Activated naive CD8-positive, alpha-beta T cell treated with anti-CD3 and anti-CD28 coated beads, Interleukin-2, amount 50 U/mL, for 24 hours (primary cell): ENCODE measurements around the gene BAZ2A.
"Not testable (repeated sequence)": the region's sequence is repeated elsewhere in the genome, so short reads cannot be mapped to it uniquely, and the experiment has no call there.

Source experiments
- ATAC-seq: fragments of 150-1000 bp; cut with Tn5 transposase; one replicate; pipeline ENCODE4 v1.10.0; 2021
- DNase-seq: peaks from one replicate; pipeline ENCODE4 v3.0.0; 2021
- H3K27ac Mint-ChIP-seq: one replicate; pipeline ENCODE4 v1.8.0; 2021; ENCODE audit warnings: mild to moderate bottlenecking, mixed read lengths
- H3K27me3 Mint-ChIP-seq: one replicate; pipeline ENCODE4 v1.8.0; 2021; ENCODE audit warnings: mixed read lengths
- H3K36me3 Mint-ChIP-seq: one replicate; pipeline ENCODE4 v1.8.0; 2021; ENCODE audit warnings: low read depth, mixed read lengths
- H3K4me1 Mint-ChIP-seq: one replicate; pipeline ENCODE4 v1.8.0; 2021; ENCODE audit warnings: mixed read lengths
- H3K4me3 Mint-ChIP-seq: one replicate; pipeline ENCODE4 v1.8.0; 2021; ENCODE audit warnings: mild to moderate bottlenecking, moderate library complexity, mixed read lengths
- H3K9me3 Mint-ChIP-seq: one replicate; pipeline ENCODE4 v1.8.0; 2021; ENCODE audit warnings: mixed read lengths

The BAZ2A gene

DNA sequence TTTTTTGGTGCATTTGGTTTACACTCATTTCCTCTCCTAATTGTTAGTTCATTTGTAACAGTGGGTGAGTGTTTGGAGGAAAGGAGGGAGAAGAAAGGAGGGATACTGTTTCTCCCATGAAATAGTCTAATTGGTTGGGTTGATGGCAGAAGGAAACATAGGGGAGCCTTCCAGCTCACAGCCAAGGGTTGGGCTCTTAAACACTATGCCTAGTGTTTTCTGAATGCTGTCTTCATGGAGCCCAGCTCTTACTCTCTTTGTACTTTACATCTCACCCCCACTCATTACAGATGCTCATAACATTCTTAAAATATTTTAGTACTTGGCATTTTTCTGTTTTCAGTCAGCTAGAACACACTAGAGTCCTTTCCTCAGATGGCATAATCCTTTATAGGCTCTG lies 38.2 kb downstream of the BAZ2A start:
- H3K36me3 Mint-ChIP-seq: peaks cover 4% of the 10 kb centered on the region
- DNase-seq (no peak), ATAC-seq (no peak)
- H3K4me3 Mint-ChIP-seq: no peak overlapping the region
- peaks cover 3% of the 10 kb centered on the region for H3K4me1 Mint-ChIP-seq
- H3K27ac Mint-ChIP-seq: no peak overlapping the region
- H3K9me3 Mint-ChIP-seq: no peaks in the 10 kb centered on the region
- H3K27me3 Mint-ChIP-seq: no peaks in the 10 kb centered on the region

DNA sequence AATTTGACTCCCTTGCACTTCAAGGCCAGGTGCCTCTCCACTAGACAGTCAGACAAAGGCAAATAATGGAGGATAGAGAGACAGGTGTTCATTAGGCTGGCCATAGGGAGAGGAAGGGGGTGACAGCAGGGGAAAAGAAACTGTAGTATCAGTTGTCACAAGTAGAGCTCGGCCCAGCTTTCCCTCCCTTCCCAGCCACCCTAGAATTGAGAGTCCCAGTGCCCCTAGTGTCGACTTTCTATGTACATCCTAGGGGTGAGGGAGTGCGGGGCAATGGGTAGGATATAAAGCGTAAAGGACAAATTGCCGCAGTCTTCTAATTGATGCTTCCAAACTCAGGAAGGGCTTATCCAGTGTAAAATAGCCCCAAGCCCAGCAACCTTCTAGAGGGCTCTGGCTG lies 39.0 kb downstream of the BAZ2A start:
- H3K4me1 Mint-ChIP-seq: peaks cover 5% of the 10 kb centered on the region
- peaks cover 3% of the 10 kb centered on the region for H3K36me3 Mint-ChIP-seq
- no peaks in the 10 kb centered on the region for H3K9me3 Mint-ChIP-seq
- DNase-seq (no peak), ATAC-seq (no peak)
- H3K4me3 Mint-ChIP-seq: no peak overlapping the region
- H3K27me3 Mint-ChIP-seq: no peaks in the 10 kb centered on the region
- H3K27ac Mint-ChIP-seq: no peak overlapping the region

DNA sequence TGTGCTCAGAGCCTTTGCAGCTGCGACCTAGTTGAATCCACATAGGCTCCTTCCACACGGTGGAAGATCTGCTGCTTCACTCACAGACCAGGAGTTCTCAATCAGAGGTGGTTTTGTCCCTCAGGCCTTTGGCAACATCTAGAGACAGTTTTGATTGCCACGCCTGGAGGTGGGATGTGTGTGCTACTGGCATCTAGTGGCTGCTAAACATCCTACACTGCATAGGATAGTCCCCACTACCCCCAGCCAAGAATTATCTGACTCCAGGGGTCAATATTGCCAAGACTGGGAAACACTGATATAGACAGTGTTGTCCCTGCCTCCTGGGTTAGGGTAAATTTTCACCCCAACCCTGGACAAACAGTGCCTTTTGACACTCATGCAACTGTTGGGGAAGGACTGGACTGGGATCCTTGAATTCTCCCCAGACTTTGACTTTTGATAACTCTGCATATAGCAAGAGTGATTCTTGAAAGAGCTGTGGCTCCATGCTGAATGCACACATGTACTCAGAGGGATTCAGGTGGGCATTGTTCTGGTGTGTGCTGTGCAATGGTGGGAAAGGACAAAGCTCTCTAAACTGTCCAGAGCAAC lies 39.8 kb downstream of the BAZ2A start:
- Mint-ChIP-seq H3K27me3 (no peaks in the 10 kb centered on the region), H3K4me1 (peaks cover 3% of the 10 kb centered on the region), H3K4me3 (no peak overlapping the region), H3K27ac (no peak overlapping the region), H3K36me3 (no peaks in the 10 kb centered on the region), H3K9me3 (no peaks in the 10 kb centered on the region)
- ATAC-seq (peak; percentile 77), DNase-seq (peak; percentile 13)

DNA sequence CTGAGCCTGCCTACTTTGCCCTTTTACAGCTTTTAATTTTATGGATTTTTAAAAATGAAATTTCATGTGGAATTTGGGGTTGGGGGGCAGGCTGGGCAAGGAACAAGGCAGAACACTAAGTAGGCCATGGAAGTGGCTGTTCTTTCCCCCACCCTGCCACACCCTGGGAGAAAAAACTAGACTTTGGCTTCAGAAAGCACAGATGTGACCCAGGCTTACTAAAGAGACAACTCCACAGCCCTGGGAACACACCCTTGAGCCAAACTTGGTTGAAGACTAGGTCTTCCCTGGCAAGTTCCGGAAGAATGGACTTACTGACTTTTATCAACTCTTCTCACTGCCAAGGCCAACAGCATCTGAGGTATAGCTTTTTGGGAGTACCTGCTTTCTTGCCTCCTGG lies 40.3 kb downstream of the BAZ2A start:
- H3K4me1 Mint-ChIP-seq: peaks cover 3% of the 10 kb centered on the region
- no peaks in the 10 kb centered on the region for H3K9me3 Mint-ChIP-seq
- DNase-seq (no peak), ATAC-seq (no peak)
- H3K27me3 Mint-ChIP-seq: no peaks in the 10 kb centered on the region
- H3K36me3 Mint-ChIP-seq: no peaks in the 10 kb centered on the region
- H3K4me3 Mint-ChIP-seq: no peak overlapping the region
- no peak overlapping the region for H3K27ac Mint-ChIP-seq

- Mint-ChIP-seq H3K27me3 (no peaks in the 10 kb centered on the region), H3K4me3 (no peak overlapping the region), H3K36me3 (no peaks in the 10 kb centered on the region), H3K27ac (no peak overlapping the region), H3K9me3 (no peaks in the 10 kb centered on the region), H3K4me1 (peaks cover 28% of the 10 kb centered on the region)
- DNase-seq: no peak
- no peak for ATAC-seq
These were observed 45.0 kb downstream of the BAZ2A start for GRCh38 chr12:56585098-56585497.

DNA sequence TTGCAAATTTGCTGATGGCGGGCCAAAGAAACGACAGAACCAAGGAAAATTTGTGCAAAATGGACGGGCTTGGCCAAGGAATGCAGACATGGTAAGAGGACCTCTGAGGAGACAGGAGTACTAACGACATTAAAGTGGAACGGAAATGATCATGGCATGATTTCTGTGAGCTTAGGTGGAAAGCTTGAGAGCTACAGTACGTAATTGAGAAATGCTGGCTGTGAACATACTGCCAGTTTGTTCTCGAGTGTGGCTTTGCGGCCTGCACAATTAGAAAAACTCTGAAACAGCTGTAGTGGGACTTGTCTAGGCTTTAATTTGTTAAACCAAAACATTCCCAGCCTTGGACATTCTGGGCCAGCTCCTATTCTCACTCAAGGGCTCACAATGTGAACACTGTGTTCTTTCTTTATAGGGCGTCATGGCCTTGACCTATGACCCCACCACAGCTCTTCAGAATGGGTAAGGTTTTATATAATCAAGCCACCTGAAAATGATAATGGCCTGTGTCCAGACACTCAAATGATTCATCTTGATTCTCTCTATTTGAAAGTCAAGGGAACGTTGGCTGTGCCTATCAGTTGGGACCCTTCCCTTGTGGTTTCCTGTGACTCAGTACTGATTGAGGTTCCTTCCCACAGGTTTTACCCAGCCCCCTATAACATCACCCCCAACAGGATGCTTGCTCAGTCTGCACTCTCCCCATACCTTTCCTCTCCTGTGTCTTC lies 48.5 kb downstream of the BAZ2A start:
- Mint-ChIP-seq H3K27ac (peak overlapping the region; percentile 85), H3K4me1 (peaks cover 26% of the 10 kb centered on the region), H3K9me3 (no peaks in the 10 kb centered on the region), H3K4me3 (no peak overlapping the region), H3K27me3 (no peaks in the 10 kb centered on the region), H3K36me3 (no peaks in the 10 kb centered on the region)
- DNase-seq (peak; percentile 48), ATAC-seq (peak; percentile 99)

DNA sequence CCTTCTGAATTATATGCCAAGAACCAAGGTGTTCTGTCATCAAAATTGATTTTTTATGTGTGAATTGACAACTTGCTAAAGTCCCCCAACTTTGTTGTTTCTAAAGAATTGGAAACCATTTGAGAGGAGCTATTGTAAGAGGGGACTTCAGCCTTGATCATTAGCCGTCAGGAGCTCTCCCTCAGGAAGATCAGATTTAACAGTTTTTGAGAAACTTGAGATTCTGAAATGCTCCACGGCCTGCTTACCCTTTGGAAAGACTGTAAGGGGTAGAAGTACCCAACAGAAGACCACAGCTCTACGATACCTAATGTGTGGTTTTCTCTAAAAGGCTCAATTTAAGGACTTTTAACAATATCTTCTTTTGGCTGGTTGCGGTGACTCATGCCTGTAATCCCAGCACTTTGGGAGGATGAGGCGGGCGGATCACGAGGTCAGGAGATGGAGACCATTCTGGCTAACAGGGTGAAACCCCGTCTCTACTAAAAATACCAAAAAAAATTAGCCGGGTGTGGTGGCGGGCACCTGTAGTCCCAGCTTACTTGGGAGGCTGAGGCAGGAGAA lies 51.1 kb downstream of the BAZ2A start:
- H3K27ac Mint-ChIP-seq: no peak overlapping the region
- DNase-seq (no peak), ATAC-seq (no peak)
- no peaks in the 10 kb centered on the region for H3K9me3 Mint-ChIP-seq
- H3K27me3 Mint-ChIP-seq: no peaks in the 10 kb centered on the region
- H3K4me3 Mint-ChIP-seq: no peak overlapping the region
- H3K4me1 Mint-ChIP-seq: peaks cover 33% of the 10 kb centered on the region
- H3K36me3 Mint-ChIP-seq: no peaks in the 10 kb centered on the region

DNA sequence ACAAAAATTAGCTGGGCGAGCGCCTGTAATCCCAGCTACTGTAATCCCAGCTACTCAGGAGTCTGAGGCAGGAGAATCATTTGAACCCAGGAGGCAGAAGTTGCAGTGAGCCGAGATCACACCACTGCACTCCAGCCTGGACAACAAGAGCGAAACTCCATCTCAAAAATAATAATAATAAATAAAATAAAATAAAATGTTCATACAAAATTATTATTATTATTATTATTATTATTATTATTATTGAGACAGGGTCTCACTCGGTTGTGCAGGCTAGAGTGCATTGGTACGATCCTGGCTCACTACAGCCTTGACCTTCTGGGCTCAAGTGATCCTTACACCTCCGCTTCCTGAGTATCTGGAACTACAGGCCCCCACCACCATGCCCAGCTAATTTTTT lies 52.9 kb downstream of the BAZ2A start:
- not testable (repeated sequence) for ATAC-seq, H3K27ac Mint-ChIP-seq, H3K9me3 Mint-ChIP-seq, H3K4me3 Mint-ChIP-seq, H3K36me3 Mint-ChIP-seq, H3K27me3 Mint-ChIP-seq, DNase-seq
- H3K4me1 Mint-ChIP-seq: peaks cover 30% of the 10 kb centered on the region

GRCh38 chr12:56574210-56574609 lies 55.9 kb downstream of the BAZ2A start:
- ATAC-seq: peak; percentile 37
- H3K9me3 Mint-ChIP-seq: no peaks in the 10 kb centered on the region
- H3K27me3 Mint-ChIP-seq: no peaks in the 10 kb centered on the region
- no peak for DNase-seq
- no peak overlapping the region for H3K4me3 Mint-ChIP-seq
- peak overlapping the region; percentile 17 for H3K27ac Mint-ChIP-seq
- no peaks in the 10 kb centered on the region for H3K36me3 Mint-ChIP-seq
- peaks cover 31% of the 10 kb centered on the region for H3K4me1 Mint-ChIP-seq

- no peaks in the 10 kb centered on the region for H3K36me3 Mint-ChIP-seq
- no peaks in the 10 kb centered on the region for H3K27me3 Mint-ChIP-seq
- H3K9me3 Mint-ChIP-seq: no peaks in the 10 kb centered on the region
- H3K4me3 Mint-ChIP-seq: no peak overlapping the region
- DNase-seq (no peak), ATAC-seq (no peak)
- H3K4me1 Mint-ChIP-seq: peaks cover 33% of the 10 kb centered on the region
- H3K27ac Mint-ChIP-seq: no peak overlapping the region
These were observed 57.8 kb downstream of the BAZ2A start for GRCh38 chr12:56572288-56572687.

- peaks cover 35% of the 10 kb centered on the region for H3K4me1 Mint-ChIP-seq
These were observed 59.0 kb downstream of the BAZ2A start for GRCh38 chr12:56571121-56571520.

DNA sequence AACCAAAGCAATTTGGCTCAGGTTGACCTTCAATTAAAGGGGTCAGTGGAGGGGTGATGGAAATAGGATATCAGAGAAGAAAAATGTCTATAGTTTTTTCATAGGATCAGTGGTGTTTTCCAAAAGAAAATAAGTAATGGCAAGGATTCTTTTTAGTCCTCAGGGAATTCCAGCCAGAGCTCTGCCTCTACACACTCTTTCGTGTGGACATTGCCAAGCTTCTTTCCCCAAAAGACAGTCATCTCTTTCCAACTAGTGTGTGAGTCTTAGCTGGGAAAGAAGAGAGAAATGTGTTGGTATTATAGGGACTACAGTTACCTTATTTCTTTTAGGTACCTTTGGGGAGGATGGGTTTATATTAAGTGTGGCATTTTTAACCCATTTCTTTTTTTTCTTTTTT lies 62.0 kb downstream of the BAZ2A start:
- no peaks in the 10 kb centered on the region for H3K9me3 Mint-ChIP-seq
- no peaks in the 10 kb centered on the region for H3K36me3 Mint-ChIP-seq
- no peak for DNase-seq
- H3K4me1 Mint-ChIP-seq: peaks cover 33% of the 10 kb centered on the region
- H3K27ac Mint-ChIP-seq: no peak overlapping the region
- ATAC-seq: no peak
- H3K27me3 Mint-ChIP-seq: no peaks in the 10 kb centered on the region
- no peak overlapping the region for H3K4me3 Mint-ChIP-seq

More at GRCh38 chr12:56571121-56571520, 59.0 kb downstream of the BAZ2A start:
- Mint-ChIP-seq H3K4me3 (no peak overlapping the region), H3K36me3 (no peaks in the 10 kb centered on the region), H3K9me3 (no peaks in the 10 kb centered on the region), H3K27ac (no peak overlapping the region), H3K27me3 (no peaks in the 10 kb centered on the region)
- DNase-seq (no peak), ATAC-seq (no peak)

- H3K4me3 Mint-ChIP-seq: peak overlapping the region; percentile 53
- no peaks in the 10 kb centered on the region for H3K36me3 Mint-ChIP-seq
- DNase-seq: peak; percentile 45
- peaks cover 23% of the 10 kb centered on the region for H3K4me1 Mint-ChIP-seq
- no peaks in the 10 kb centered on the region for H3K27me3 Mint-ChIP-seq
- peak overlapping the region; percentile 36 for H3K27ac Mint-ChIP-seq
- peak; percentile 95 for ATAC-seq
- H3K9me3 Mint-ChIP-seq: no peaks in the 10 kb centered on the region
These were observed 64.5 kb downstream of the BAZ2A start for GRCh38 chr12:56565510-56566101.

GRCh38 chr12:56551070-56551469 lies 79.1 kb downstream of the BAZ2A start:
- Mint-ChIP-seq H3K4me1 (no peaks in the 10 kb centered on the region), H3K27ac (no peak overlapping the region), H3K4me3 (no peak overlapping the region), H3K36me3 (no peaks in the 10 kb centered on the region), H3K27me3 (no peaks in the 10 kb centered on the region), H3K9me3 (no peaks in the 10 kb centered on the region)
- ATAC-seq (no peak), DNase-seq (no peak)

GRCh38 chr12:56546680-56547079 lies 83.4 kb downstream of the BAZ2A start:
- DNase-seq: no peak
- no peak for ATAC-seq
- no peaks in the 10 kb centered on the region for H3K36me3 Mint-ChIP-seq
- no peak overlapping the region for H3K27ac Mint-ChIP-seq
- H3K9me3 Mint-ChIP-seq: no peaks in the 10 kb centered on the region
- no peaks in the 10 kb centered on the region for H3K4me1 Mint-ChIP-seq
- no peak overlapping the region for H3K4me3 Mint-ChIP-seq
- H3K27me3 Mint-ChIP-seq: no peaks in the 10 kb centered on the region
